NCI-H69 (cell line): ENCODE data around the gene PTPRN2.

Experiments used
- DNase-seq: peaks from one replicate; lab custom pipeline; 2025; lab: John Stamatoyannopoulos, UW

Gene PTPRN2

DNA sequence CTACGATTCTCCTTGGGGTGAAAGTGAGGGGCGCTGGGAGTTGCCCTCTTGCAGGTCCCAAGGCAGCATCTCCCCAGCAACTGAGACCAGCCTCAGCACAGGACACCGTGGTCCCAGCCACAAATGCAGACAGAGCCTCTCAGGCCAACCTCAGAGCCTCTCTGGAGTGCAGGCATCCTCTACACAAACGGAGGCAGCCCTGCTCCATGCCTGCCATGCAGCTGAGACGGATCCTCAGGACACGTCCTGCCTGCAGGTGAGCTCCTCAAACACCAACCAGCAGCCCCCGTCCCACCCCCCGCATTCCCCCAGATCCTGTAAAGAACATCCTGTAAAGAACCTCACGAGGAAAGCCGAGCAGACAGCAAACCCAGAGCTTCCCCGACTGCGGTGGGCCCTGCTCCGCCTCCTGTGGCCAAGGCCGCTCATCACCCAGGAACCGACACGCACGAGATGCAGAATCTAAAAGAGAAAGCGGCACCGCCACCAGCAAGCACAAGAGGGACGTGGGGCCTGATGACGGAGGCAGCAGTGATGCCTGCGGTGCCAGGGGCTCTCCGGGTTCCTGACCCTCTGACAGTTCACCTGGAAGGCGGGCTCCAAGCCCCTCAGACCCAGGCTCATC, 186.9 kb downstream of the PTPRN2 start:
- no peak for DNase-seq

DNA sequence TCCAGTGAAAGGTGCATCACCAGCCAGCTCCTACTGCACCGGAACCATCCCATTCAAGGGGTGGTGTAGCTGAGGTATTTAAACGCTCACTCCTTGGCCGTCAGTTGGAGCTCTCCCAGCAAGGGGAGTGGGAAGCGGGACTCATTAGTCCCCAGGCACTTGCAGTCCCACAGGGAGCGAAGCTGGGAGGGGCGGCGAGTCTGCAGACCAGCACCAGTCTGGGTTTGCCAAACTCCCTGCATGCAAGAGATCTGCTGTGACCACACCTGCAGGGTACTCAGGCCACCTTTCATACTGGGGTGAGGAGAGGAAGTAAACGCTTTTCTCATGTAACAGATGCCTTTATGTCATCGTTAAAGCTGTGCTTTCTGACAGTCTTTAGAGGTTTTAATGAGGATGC, 187.9 kb downstream of the PTPRN2 start:
- no peak for DNase-seq

DNA sequence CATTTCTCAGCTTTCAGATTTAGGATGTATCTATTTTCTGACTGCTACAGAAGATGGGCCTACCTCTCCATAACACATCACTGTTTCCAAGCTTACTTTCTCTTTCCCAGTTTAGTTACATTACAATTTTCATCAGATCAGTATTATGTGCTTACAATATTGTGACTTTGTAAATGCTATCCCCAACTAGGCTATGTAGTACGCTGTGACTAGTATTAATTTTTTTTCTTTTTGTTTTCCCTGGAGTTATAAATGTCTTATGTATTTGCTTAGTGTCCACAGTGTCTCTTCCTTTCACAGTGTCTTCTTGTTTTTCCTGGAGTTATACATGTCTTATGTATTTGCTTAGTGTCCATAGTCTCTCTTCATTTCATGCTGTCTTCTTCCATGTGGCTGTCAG, 188.9 kb downstream of the PTPRN2 start:
- DNase-seq, result no peak

DNA sequence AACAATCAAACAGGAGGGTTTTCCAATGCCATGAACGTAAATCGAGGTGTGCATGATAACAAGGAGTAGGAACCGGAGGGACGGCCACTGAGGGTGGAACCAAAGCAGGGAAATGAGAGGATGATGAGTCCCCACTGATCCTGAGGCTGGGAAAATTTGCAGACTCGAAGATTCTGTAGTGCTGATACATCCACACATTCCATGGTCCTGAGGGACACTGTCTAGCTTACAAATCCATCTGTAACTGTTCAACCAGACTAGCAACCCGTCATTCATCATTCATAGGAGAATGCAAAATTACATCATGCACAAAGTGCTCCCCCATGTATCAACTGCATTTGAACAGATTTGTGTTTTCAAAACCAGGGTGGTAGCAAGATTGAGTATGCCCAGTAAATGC, 189.7 kb downstream of the PTPRN2 start:
- no peak for DNase-seq

DNA sequence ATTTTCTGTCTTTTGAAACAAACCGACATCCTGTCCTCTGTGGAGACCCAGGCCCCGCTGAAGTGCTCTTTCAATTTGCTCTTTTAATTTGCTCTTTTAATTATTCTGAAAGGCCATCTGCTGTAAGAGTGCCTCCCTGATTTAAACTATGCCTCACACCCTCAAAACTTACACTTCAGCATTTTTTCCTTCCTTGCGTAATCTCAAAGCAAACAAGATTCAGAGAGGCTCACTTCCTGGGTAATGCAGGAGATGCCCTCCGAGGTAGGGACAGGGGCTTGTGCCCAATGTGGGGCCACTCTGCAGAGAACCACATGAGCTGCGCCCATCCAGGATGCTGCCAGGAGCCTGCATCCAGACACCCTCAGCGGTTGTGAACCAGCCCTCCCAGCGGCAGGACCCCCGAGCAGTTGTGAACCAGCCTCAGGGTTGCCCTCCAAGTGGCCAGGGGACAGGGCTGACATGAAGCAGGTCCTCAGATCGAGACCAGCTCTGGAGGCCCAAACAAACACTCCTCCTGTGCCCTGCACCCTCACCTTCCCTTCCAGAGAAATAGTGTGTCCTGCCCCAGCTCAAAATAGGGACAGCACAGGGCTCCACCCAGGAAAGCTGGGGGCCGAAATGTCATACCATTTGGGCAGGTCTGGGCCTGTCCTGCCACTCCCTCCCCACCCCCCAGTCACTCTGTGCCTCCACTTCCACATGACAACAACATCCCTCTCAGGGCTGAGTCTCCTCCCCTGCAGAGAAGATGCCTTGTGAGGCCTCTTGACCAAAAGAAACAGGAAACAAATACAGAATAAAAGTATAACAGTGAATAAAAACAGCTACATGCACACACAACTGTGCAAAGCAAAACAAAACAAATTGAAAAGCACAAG, 190.4 kb downstream of the PTPRN2 start:
- DNase-seq, result peak; percentile 55

DNA sequence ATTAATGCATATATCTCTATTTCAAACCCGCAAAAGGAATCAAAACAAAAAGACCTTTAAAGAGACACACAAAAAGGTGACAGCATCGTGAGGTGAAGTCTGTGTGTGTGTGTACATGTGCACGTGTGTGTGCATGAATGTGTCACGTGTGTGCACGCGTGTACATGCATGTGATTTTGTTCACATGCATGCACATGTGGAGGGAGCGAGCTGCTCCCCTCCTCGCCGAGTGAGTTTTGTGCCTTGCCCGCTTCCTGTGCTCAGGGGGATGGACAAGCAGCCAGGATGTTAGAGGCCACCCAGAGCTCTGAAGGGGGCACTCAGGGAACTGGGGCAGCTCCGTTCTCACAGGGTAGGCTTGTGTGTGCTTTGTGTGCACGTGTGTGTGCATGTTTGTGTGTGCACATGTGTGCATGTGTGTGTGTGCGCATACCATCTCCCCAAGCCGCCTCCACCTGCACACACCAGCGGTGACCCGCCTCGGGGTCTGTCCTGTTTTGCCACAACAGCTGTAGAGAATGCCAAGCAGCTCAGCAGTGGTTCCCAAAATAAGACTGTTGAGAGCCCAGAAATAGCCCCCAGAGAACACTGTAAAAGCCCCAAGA, 191.2 kb downstream of the PTPRN2 start:
- no peak for DNase-seq

DNA sequence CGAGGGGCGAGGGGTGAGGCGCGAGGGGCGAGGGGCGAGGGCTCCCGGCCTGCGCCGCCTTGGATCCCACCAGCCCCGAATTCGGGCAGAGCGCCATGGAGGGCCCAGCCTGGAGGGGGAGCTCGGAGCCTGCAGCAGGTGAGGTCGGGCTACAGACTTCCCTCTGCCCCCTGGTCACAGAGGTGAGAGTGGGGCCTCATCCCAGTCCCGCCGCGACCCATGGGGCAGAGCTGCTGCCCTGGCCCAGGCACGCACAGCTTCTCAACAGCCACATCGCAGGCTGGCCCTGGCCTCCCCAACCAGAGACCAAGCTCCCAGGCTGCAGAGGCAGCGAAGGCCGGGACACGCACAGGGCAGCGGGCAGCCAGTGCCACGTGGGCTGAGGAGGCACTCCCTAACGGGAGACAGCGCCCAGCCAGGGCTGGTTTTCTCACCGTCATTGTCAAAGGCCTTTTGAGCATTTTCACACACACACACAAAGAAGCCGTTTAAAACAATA, 191.8 kb downstream of the PTPRN2 start:
- DNase-seq, result peak; percentile 26

DNA sequence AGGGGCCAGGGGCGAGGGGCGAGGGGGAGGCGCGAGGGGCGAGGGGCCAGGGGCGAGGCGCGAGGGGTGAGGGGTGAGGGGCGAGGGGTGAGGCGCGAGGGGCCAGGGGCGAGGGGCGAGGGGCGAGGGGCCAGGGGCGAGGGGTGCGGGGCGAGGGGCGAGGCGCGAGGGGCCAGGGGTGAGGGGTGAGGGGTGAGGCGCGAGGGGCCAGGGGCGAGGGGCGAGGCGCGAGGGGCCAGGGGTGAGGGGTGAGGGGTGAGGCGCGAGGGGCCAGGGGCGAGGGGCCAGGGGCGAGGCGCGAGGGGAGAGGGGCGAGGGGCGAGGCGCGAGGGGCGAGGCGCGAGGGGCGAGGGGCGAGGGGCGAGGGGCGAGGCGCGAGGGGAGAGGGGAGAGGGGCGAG, 192.3 kb downstream of the PTPRN2 start:
- DNase-seq, result no peak

DNA sequence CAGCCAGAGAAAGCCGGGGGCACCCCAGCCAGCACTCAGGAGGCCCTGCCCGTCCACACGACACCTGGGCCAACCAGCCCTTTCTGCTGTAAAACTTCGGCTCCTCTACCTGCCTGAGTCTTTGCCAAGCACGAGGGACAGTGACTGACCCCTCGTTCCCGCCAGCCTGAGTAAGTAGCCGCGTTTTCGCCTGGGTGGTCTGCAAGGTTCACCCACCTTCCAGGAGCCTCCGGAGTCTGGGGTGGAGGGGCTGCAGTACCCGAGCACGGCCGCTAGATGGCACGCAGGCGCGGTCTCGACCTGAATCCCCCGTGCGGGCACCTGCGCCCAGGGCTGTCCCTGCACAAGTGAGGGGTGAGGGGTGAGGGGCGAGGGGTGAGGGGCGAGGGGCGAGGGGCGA, 192.7 kb downstream of the PTPRN2 start:
- DNase-seq, result peak; percentile 67

DNA sequence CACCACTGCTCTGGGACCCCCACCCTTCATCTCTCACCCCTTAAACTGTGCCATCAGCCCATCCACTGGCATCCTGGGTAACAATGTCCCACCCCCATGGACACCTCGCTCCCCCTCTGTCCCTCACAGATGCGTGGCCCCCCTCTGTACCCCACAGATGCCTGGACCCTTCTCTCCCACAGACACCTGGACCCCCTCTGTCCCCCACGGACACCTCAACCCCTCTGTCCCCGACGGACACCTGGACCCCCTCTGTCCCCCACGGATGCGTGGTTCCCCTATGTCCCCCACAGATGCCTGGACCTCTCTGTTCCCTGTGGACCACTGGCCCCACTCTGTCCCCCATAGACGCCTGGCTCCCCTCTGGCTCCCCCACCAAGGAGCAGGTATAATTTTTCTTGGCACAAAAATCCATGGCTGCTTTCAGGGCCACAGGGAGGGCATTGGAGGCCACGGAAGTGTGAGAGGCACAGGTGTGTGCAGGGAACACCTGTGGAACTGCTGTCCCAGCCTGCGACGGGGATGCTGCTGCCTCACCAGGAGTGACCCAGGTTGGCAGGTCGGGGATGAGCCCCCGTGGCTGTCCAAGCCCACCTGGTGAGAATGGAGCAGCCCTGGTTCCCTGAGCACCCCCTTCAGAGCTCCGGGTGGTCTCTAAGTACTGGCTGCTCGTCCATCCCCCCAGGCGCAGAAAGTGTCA, 193.5 kb downstream of the PTPRN2 start:
- no peak for DNase-seq

DNA sequence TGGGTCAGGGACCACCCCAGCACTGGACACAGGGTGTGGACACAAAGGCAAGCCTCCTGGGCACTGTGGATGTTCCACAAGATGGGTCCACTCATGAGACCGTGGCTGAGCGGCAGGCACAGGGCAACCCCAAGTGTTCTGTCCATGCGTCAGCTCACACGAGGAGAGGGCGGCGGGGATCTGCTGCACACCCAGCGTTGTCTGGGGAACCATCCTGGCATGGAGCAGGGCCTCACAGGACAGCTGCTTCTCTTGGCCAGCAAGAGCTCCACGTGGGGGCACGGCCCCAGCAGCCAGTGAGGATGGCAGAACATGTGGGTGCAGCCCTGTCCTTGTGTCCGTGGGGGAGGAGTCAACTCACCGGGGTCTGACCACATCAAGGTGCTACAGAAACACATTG, 195.4 kb downstream of the PTPRN2 start:
- no peak for DNase-seq

DNA sequence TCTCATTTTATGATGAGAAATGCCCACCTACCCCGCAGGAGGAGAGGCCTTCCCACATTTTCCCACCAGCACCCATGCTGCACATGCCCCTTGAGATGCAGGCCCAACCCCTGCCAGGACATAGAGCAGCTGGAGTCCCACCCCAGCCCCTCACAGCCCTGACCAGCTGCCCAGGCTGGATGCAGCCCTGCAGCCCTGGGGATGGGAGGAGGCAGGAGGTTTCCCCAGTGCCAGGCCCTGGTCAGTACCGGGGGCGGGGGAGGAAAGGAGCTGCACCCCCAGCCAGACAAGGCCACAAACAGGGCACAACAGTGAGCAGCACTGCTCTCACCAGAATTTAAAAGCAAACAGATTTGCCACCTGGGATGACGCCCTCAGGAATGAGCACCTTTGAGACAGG, 196.1 kb downstream of the PTPRN2 start:
- no peak for DNase-seq

DNA sequence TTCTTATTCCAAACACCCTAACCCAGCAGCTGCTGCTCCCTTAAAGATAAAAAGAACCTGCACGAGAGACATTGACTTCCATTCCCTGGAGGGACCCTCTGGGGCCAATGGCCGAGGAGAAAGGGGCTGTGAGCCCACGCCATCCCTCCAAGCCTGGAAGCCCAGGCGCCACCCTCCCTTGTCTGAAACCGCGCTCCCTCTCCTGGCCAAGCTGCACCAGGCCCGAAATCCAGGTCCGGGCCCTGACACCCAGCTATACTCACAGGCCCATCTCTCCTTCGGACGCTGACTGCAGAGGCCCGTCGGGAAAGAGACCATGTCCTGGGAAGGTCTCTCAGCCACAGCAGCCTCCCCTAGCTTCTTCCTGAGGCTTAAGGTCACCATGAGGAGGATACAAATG, 196.5 kb downstream of the PTPRN2 start:
- no peak for DNase-seq

DNA sequence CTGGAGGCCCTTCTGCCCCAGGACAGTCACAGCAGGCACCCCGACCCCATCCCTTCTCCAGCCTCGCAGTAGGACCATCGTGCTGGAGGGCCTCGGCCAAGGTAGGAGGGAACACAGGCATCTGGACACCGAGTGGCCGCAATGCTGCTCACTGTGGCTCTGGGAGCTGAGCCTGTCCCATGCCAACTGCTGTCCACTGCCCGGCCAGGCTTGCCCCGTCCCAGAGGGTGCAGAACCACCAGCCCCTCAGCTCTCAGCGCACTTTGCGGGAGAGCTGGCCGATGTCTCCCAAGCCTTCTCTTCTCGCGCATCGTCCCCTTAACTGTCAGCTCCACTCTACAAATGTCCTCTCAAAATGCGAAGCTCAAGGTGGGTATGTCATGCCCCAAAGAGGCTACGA, 197.2 kb downstream of the PTPRN2 start:
- no peak for DNase-seq

DNA sequence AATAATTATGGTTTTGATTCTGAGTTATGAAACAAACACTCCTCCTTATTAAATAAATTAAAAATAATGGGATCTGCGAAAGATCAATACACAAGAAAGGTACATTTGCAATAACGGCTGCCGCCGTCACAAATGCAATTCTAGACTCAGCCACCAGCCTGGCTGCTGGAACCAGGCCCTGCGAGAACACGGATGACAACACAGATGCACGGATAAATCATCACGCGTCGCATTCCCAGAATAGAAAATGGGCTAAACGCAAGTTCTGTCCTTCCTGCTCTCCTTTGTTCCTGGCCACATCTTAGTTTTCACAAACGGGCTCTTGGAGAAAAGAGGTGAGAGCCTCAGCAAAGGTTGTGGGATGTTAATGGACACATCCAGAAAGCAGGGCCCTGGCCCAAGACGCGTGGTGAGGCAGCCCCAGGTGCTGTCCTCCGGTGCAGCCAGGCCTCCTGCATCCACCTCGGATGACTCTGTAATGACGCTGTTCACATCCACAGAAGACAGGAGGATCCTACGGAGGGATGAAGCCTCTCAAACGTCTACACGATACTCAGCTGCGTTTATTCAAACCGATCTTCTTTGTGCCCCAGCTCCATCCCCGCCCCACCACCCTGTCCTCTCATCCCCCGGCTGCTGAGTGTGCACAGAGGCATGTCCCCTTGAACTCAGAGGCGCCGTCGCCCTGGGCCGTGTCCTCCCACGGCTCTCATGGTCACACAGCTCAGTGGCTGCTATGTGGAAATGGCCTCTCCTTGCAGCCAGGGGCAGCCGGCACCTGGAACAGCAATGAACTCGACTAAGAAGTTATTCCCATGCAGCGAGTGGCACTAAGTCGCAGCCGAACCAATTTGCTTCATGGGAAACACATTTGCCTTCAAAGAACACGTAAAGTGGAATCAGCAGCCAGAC, 197.9 kb downstream of the PTPRN2 start:
- no peak for DNase-seq

DNA sequence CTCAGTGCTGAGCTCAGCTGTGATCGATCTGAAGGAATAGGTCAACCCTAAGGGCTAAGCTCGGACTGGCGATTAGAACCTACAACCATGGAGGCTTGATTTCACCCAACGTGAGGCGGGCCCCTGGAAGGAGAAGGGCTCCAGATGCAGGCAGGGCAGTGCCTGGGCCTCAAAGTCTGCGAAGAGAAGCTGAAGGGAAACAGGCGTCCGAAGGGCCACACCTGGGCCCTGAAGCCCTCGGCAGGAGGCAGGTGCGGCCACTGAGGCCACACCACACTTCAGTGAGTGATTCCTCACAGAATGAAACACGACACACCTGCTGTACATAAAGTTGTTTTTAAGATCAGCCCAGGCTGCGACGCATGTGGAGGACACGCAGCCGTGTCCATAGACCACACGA, 198.7 kb downstream of the PTPRN2 start:
- no peak for DNase-seq

DNA sequence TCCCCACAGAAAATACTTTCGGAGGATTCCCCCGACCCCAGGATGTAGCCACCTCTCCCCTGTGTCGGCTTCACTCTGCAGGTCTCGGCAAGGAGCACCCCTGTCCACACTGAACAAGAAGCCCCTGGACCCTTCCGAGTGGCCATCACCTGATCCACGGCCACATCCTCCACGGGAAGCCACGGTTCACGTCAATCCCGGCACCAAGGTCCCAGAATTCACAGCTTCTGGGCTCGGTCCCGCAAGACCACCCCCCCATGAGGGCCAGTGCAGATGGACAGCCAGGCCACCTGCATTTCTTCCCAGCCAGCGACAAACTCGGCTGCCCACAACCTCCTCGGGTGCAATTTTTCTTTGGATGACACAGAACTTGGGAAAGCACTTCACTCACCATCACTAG, 199.6 kb downstream of the PTPRN2 start:
- no peak for DNase-seq

DNA sequence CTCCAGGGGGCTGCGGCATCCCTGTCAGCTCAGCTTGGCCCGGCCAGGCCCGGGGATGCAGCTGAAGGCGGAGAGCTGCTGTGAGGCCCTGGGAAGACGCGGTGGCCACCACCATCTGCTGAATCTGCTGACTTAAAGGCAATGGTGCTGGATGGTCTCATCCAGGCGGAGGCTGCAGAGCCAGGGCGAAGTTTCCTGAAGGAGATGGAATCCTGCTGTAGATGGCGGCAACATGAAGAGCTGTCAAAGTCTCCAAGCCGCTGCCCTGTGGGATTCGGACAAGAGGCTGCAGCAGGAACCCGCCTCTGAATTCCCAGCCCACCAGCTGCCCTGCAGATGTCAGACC, 200.1 kb downstream of the PTPRN2 start:
- no peak for DNase-seq

DNA sequence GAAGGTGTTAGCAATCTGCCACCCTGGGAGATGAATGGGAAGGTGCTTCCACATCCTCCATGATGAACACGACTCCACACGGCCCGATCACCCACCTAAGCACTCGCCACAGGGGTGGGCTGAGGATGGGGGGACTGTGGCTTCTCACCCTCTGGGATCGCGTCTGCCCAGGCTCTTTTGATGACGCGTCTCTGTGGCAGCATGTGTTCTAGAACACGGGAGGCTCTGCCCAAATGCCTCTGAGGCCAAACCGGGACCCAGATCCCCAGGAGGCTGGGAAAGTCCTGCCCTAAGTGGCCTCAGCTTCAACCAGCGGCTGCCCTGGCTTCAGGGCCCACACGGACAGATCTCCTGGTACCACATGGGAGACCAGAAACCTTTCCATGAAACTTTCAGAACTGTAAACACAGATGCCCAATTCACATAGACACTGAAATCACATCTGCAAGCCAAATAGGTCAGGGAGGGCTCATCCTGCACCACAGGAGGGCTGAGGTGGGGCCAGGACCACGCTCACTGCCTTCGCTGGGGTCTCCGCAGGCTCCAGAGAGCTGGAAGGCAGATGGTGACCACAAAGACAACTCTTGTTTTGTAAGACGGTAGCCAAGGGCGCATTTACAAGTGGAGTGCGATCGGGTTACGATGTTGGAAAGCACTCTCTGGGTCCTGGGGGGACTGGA, 200.6 kb downstream of the PTPRN2 start:
- peak; percentile 11 for DNase-seq

DNA sequence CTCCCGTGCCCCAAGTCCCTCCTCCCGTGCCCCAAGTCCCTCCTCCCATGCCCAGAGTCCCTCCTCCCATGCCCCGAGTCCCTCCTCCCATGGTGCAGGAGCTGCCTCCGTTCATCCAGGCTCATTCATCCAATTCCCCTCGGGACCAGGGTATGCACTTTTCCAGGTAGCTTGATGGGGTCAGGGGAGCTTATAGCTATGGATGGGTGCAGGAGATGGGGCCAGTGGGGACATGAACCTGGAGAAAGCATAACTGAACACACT, 201.3 kb downstream of the PTPRN2 start:
- DNase-seq, result no peak
